ENCODE measurements around the gene COLEC12.

COLEC12 gene

DNA sequence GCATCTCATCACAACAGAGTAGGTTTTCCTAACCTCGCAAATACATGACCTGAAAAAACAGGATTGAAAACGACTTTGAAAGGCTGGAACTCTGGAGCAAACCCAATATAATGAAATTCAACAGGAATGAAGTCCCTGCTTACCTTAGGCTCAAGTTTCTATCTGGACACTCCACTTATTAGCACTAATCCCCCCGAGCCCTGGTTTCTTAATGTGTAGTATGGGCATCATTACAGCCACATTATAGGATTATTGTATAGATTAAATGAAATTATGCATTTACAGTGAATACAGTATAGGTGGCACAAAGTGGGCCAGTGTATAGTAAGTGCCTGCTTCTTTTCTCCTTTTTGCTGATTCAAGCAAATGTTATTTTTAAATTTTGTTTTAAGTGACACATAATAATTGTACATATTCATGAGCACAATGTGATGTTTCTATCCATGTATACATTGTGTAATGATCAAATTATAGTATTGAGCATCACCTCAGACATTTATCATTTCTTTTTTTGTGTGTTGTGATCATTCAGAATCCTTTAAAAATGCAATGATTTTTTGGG, 118.0 kb downstream of the COLEC12 start:
- DNase-seq: no peak

GRCh38 chr18:379681-380330, 120.7 kb downstream of the COLEC12 start:
- DNase-seq: no peak

DNA sequence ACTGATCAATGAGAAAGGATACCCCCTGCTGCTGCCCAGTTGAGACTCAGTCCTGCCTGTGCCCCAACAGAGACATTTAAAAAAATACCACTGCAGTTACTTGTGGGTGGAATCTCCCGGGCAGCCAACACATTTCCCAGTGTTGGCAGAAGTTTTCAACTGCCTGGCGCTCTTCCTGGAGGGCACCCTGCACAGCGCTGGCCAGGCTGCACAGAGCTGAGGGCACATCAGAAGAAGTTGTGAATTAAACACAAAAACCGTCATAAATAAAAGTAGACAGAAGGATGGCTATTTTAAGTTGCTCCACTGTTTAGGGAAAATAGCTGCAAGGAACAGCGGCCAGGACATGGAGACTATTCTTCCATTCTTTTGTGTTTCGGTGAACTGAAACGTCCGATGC, 122.4 kb downstream of the COLEC12 start:
- DNase-seq: no peak

DNA sequence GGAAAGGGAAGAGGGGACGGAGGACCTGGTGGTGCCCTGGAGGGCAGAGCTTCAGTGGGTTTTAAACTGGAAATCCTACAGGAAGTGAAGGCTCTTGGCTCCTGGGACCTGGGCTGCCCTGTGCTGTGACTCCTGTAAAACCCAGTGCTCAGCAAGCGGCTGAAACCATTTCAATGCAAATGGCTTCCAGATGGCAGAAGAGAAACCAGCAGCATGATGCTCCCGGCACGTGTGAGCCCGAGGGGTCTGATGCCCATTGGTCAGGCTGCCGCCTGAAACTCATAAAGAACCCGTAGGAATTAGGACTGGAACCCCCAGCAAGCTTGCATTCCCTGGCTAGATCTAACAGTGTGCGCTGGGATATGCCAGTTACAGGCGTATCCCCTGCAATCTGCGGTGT, 123.4 kb downstream of the COLEC12 start:
- DNase-seq: no peak

DNA sequence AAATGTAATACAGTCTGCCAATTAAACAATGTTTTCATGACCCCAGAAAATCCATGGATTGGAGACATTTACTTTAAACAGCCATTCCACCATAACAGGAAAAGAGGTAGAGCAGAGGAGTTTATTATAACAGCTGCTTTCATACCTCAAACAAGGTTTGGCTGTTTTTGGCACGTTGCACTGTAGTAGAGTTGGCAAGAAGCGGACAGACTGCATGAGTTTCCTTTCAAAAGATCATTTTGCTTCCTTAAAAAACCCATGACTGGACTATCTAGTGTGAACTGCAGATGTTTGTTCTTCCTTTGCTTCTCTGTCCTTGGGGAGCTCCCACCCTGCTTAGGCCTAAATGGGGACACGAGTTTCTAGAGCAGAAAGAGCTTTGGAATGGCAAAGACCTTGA, 124.2 kb downstream of the COLEC12 start:
- no peak for DNase-seq

DNA sequence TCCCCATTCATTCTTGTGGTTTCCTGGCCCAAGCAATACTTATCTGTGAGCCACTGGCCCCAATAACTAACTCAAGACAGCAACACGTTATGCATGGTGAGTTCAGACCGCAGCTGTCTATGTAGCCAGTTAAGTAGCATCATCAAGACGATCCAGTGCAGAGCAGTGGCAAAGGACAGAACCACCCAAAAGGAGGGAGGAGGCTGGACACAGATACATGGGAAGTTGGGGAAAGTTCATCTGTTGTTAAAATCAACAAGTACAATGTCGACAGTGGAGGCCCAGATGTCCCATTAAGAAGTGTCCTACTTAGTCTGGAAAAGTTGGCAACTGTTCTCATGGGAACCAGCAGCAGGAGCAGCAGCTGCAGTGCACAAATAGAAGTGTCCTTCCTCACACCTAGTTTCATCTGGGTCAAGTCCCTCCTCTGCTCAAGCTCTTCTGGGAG, 125.8 kb downstream of the COLEC12 start:
- no peak for DNase-seq

GRCh38 chr18:373780-374179, 126.7 kb downstream of the COLEC12 start:
- no peak for DNase-seq

DNA sequence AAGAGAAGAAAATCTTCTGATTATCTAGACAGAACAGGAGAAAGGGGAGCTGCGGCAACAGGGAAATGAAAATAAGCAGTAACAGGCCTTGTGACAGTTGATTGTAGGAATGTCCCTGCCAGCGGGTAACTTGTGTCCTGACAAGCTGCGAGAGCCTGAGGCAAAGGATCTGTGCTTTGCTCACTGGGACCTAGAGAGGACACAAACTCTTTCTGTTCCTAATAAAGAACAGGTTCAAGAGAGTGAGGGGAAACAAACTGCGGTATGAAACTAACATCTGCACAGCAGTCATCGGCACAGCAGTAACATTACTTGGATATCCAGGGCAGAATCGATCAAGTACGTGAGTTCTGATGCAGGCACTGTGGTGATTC, 128.9 kb downstream of the COLEC12 start:
- no peak for DNase-seq

DNA sequence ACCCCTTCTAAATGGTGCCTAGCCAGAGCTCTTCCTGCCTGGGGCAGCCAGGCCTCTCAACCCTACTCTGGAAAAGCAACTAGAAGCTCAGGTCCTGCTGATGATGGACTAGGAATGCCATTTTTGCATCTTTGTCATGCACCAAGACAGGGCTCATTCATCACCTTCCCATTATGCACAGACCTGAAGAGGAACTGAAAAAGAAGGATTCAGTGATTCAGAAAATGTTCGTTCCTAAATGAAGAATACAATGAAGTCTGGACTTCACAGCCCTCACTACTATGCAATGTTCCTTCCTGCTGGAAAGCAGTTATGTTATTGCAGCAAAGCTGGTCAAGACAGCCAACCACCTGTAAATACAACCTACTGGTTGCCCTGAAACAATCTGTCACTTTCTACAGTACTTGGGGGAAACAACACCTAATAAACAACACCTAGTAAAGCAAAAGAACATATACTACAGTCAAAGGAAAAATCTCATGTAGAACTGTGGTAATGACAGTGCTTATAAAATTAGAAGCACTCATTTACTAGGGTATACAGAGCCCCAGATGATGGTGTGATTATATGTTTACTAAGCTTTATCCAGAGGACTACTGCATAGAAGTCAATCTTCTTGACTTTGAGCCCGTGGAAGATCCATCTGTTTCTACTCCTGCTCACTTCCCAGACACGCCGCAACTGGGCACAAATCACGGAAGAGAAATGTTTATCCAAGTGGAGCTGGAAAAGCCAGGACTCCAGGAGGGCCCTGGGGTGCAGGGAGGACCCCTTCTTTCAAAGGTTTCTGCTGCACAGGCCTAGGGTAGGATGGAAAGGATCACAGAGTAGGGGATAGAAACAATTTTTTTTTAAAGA, 129.5 kb downstream of the COLEC12 start:
- DNase-seq: no peak

DNA sequence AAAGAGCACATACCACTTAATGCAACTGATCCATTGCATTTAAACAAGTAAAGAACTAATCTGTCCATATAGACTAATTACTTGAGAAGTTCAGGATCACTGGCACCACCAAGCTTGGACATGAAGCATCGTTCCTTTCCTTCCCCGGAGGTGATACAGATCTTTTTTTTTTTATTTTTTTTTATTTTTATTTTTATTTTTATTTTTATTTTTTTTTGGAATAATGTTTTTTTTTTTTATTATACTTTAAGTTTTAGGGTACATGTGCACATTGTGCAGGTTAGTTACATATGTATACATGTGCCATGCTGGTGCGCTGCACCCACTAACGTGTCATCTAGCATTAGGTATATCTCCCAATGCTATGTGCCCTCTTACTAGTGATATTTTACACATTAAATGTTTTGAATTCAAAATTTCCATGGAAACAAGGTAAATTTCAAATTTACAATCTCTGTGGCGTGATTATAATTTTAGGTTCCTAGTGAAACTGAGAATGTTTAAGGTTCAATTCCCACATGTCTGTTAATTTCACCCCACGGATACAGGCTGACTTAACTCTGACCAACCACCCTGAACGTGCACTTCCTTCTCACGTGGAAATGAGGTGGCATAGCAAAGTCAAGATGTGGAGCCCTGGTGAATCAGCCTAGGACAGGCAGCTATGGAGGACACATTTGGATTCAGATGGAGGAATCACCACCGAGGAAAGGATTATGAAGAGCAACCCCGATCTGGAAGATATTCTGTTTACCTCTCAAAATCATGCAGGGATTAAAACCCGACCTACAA, 131.1 kb downstream of the COLEC12 start:
- no peak for DNase-seq

- DNase-seq: no peak
Observed at GRCh38 chr18:366466-367061, 133.9 kb downstream of the COLEC12 start.

DNA sequence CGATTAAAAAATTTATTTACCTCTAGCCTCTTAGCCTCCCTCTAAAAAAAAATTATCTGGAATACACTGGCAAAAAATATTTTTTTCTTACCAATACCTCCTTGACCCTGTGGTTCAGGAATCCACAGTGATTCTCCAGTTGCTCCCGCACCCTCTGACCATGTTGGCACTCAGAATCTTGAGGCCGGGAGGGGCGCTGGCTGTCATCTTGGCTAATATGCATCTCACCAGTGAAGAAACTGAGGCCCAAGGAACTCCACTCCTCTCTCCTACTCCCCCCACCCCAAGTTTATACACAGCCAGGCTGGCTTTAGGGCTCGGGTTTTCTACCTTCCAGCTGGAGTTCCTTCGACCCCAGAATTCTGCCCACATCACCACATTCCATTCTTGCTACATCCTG, 134.8 kb downstream of the COLEC12 start:
- no peak for DNase-seq

DNA sequence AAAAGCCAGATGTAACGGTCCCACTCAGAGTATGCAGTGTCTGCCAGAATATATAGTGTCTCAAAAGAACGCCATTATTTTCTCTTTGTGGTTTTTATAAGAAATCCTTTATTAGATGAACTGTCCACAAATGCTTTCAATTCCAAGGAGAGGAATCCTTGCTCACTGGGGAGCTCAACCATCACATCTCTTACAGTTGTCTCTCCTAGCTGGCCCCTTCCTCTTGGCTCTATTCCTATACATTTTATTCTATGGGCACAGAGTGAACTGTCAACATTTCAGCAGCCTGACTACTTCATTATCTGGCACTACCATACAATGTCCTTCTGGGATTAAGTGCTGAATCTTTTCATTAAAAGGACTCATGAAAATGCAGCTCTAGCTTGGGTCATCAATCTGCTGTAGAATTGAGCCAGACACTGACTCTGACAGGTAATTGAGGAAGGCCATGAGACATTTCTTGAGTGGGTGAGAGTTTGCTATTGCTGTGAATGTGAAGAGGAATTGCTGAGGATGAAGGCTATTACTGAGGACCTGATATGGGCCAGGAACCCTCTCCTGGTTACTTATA, 136.2 kb downstream of the COLEC12 start:
- DNase-seq: no peak

GRCh38 chr18:363301-364085, 137.0 kb downstream of the COLEC12 start:
- DNase-seq: no peak

DNA sequence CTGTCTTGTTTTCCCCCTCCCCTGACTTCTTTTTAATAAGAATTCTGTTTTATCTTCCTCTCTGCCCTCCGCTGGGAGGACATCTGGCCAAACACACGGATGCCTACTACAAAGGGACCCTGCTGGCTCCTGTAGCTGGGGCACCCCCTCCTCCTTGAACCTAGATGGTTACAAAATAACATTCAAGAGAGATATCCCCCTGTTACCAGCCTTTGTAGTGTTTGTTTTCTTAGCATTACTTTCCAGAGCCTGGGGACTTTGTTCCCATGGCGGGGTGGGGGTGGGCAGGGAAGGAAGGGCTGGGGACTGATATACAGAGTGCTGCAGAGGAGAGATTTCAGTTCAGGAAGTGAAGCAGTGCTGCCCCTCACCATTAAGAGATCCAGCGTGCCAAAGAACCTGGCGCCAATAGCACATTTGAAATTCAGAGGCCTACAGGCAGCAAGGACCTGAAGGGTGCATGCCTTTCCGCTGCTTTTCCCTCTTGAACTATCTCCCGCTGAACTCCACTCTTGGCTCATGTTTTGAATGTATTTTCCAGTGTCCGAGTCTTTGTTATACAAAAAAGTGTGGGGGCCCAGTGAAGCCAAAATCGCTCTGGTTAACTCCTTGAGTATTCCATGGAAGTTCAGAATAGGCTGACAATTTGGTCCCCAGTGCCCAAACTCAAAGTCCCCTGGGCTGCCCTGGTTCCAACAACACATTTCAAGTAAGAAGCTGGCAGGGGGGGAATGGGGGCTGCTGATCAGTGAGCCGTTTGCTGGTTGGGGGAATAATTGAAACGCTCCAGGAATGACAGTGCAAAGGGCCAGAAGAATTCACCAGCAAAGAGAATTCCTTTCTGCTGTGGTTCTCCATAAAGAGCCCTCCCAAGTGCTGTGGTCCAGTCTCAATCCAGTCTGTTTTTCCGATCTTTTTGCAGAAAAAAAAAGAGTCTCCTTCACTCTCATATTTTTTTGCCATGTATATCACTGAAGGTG, 137.9 kb downstream of the COLEC12 start:
- DNase-seq: no peak

GRCh38 chr18:361941-362310, 138.6 kb downstream of the COLEC12 start:
- DNase-seq: peak; percentile 33

- no peak for DNase-seq
Observed at GRCh38 chr18:361100-361732, 139.3 kb downstream of the COLEC12 start.

GRCh38 chr18:360676-361075, 139.8 kb downstream of the COLEC12 start:
- DNase-seq: no peak

GRCh38 chr18:356778-357177, 143.7 kb downstream of the COLEC12 start:
- DNase-seq: no peak

- no peak for DNase-seq
Observed at GRCh38 chr18:355678-356077, 144.8 kb downstream of the COLEC12 start.

Measured in GOT3 (cell line).